Stimulated activated naive B cell treated with anti-CD40 and anti-IgM and Interleukin-4, amounts not matched to agents 10 μg/mL and 1 μg/mL and 100 μg/mL, for 72 hours (primary cell): ENCODE data around the gene TMEM41B.
A peak's percentile ranks its signal among the peaks of the same experiment; 100 is the strongest.
"Not testable (repeated sequence)": the region's sequence is repeated elsewhere in the genome, so short reads cannot be mapped to it uniquely, and the experiment has no call there.

Experiments used
- ATAC-seq, 2 donors: fragments of 150-1000 bp; cut with Tn5 transposase; replicated peaks; 2 replicates each; pipeline ENCODE4 v1.10.0; 2021; ENCODE audit warnings: moderate library complexity in 1 of 2
- DNase-seq: peaks from one replicate; pipeline ENCODE4 v3.0.0; 2021
- H3K27ac Mint-ChIP-seq: one replicate; pipeline ENCODE4 v1.8.0; 2022; ENCODE audit warnings: mild to moderate bottlenecking, mixed read lengths
- H3K27me3 Mint-ChIP-seq, 2 donors: one replicate each; pipeline ENCODE4 v1.8.0; 2022; ENCODE audit warnings: mixed read lengths in 2 of 2
- H3K36me3 Mint-ChIP-seq, 2 donors: one replicate each; pipeline ENCODE4 v1.8.0; 2022; ENCODE audit warnings: mixed read lengths in 2 of 2, mild to moderate bottlenecking in 1 of 2
- H3K4me1 Mint-ChIP-seq, 2 donors: one replicate each; pipeline ENCODE4 v1.8.0; 2022; ENCODE audit warnings: mixed read lengths in 2 of 2, mild to moderate bottlenecking in 1 of 2
- H3K4me3 Mint-ChIP-seq, 2 donors: one replicate each; pipeline ENCODE4 v1.8.0; 2022; ENCODE audit warnings: mild to moderate bottlenecking in 2 of 2, mixed read lengths in 2 of 2, moderate library complexity in 1 of 2
- H3K9me3 Mint-ChIP-seq, 2 donors: one replicate each; pipeline ENCODE4 v1.8.0; 2022; ENCODE audit warnings: mixed read lengths in 2 of 2, mild to moderate bottlenecking in 1 of 2

TMEM41B gene

DNA sequence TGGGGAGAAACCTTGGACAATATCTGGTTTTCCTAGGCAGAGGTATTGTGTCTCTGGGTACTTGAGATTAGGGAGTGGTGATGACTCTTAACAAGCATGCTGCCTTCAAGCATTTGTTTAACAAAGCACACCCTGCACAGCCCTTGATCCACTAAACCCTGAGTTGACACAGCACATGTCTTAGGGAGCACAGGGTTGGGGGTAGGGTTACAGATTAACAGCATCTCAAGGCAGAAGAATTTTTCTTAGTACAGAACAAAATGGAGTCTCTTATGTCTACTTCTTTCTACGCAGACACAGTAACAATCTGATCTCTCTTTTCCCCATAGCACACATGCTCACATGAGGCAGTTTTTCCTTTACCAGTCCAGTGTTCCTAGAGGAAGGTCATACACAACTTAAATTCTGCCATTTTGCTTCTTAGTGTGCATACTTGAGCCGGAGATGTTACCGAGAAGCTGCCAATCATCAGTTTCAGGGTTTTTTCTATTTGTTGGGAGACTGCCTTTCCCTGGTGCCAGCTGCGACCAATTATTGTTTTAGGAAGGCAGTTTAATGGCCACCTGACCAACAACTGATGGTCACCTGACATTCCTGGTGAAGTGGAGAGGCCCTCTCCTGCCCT, 5.1 kb upstream of the TMEM41B start:
- not testable (repeated sequence) for ATAC-seq, DNase-seq, H3K4me3 Mint-ChIP-seq, H3K9me3 Mint-ChIP-seq, H3K27ac Mint-ChIP-seq, H3K36me3 Mint-ChIP-seq, H3K4me1 Mint-ChIP-seq
- peaks cover 6 to 13% of the 10 kb centered on the region in 2 donors for H3K27me3 Mint-ChIP-seq

DNA sequence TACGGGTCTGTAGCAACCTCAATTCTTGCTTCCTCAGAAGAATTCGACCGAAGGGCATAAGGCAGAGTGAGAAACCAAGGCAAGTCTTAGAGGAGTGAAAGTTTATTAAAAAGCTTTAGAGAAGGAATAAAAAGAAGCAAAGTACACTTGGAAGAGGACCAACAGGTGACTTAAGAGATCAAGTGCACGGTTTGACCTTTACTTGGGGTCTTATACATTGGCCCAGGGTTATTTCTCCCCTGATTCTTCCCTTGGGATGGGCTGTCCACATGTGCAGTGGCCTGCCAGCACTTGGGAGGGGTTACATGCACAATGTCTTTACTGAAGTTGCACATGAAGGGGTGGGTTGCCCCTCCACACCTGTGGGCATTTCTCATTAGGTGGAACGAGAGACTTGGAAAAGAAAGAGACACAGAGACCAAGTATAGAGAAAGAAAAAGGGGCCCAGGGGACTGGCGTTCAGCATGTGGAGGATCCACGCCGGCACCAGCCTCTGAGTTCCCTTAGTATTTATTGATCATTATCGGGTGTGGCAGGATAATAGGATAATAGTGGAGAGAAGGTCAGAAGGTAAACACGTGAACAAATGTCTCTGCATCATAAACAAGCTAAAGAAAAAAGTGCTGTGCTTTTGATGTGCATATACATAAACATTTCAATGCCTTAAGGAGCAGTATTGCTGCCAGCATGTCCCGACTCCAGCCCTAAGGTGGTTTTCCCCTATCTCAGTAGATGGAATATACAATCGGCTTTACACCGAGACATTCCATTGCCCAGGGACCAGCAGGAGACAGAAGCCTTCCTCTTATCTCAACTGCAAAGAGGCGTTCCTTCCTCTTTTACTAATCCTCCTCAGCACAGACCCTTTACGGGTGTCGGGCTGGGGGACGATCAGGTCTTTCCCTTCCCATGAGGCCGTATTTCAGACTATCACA, 4.3 kb upstream of the TMEM41B start:
- H3K9me3 Mint-ChIP-seq, H3K36me3 Mint-ChIP-seq, H3K27ac Mint-ChIP-seq, H3K4me3 Mint-ChIP-seq, ATAC-seq, DNase-seq: not testable (repeated sequence)
- H3K4me1 Mint-ChIP-seq: peaks cover 11 to 12% of the 10 kb centered on the region in 2 donors
- H3K27me3 Mint-ChIP-seq: peaks cover 6 to 13% of the 10 kb centered on the region in 2 donors

GRCh38 chr11:9316334-9316733, 1.9 kb upstream of the TMEM41B start:
- Mint-ChIP-seq H3K36me3 (peaks cover 4 to 8% of the 10 kb centered on the region in 2 donors), H3K27me3 (peaks cover 6 to 13% of the 10 kb centered on the region in 2 donors), H3K4me1 (peaks cover 24 to 28% of the 10 kb centered on the region in 2 donors), H3K4me3 (no peak overlapping the region), H3K27ac (no peak overlapping the region), H3K9me3 (no peaks in the 10 kb centered on the region)
- ATAC-seq (no peak), DNase-seq (no peak)

DNA sequence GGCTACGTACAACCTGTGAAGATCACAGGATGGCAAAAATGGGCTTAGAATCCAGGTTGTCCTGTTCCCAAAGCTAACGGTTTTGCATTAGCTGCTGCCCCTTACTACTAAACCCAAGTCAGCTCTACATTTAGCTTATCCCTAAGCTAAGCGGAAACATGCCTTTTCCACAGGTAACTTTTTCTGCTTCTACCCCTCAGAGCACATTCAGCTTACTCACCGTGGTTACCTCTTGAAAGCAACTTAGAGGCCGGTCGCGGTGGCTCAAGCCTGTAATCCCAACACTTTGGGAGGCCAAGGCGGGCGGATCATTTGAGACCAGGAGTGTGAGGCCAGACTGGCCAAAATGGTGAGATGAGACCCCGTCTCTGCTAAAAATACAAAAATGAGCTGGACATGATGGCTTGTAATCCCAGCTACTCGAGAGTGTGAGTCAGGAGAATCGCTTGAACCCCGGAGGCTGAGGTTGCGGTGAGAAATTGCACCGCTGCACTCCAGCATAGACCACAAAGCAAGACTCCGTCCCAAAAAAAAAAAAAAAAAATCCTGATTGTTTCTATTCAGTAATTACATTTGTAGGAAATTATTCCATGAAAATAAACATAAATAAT, 790 bp upstream of the TMEM41B start:
- H3K27ac Mint-ChIP-seq: peak overlapping the region; percentile 99
- H3K9me3 Mint-ChIP-seq: no peaks in the 10 kb centered on the region
- peak overlapping the region; percentile 97 to 98 for H3K4me3 Mint-ChIP-seq
- peaks cover 5 to 11% of the 10 kb centered on the region in 2 donors for H3K27me3 Mint-ChIP-seq
- ATAC-seq: no peak
- peaks cover 9 to 16% of the 10 kb centered on the region in 2 donors for H3K36me3 Mint-ChIP-seq
- peaks cover 29 to 35% of the 10 kb centered on the region in 2 donors for H3K4me1 Mint-ChIP-seq
- no peak for DNase-seq

- H3K36me3 Mint-ChIP-seq: peaks cover 9 to 16% of the 10 kb centered on the region in 2 donors
- H3K4me3 Mint-ChIP-seq: peak overlapping the region; percentile 97 to 98
- H3K4me1 Mint-ChIP-seq: peaks cover 26 to 35% of the 10 kb centered on the region in 2 donors
- DNase-seq (no peak), ATAC-seq (peak in 1 of 2 donors; percentile 4)
- peaks cover 0 to 3% of the 10 kb centered on the region in 2 donors for H3K27me3 Mint-ChIP-seq
- H3K27ac Mint-ChIP-seq: peak overlapping the region; percentile 99
- H3K9me3 Mint-ChIP-seq: no peaks in the 10 kb centered on the region
Measured at GRCh38 chr11:9313648-9314290, 624 bp downstream of the TMEM41B start.

- no peak for DNase-seq
- H3K27me3 Mint-ChIP-seq: no peaks in the 10 kb centered on the region
- ATAC-seq: no peak
- H3K27ac Mint-ChIP-seq: no peak overlapping the region
- peaks cover 30 to 45% of the 10 kb centered on the region in 2 donors for H3K4me1 Mint-ChIP-seq
- peaks cover 16 to 26% of the 10 kb centered on the region in 2 donors for H3K36me3 Mint-ChIP-seq
- no peaks in the 10 kb centered on the region for H3K9me3 Mint-ChIP-seq
- no peak overlapping the region for H3K4me3 Mint-ChIP-seq
Measured at GRCh38 chr11:9310485-9311090, 3.8 kb downstream of the TMEM41B start.

DNA sequence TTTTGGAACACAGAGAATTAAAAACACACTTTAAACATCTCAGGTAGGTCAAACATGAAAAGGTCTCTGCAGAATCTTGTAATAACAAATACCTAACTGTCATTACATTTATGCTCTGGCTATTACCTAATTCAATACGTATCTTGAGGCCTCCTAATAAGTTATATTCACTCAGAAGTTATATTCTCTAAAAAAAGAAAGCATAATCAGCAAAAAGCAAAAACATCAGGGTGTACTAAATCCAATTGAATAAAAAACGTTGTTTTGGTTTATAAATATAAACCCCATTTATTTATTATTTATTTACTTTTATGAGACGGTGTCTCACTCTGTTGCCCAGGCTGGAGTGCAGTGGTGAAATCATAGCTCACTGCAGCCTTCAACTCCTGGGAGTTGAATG, 10.2 kb downstream of the TMEM41B start:
- no peak overlapping the region for H3K27ac Mint-ChIP-seq
- no peaks in the 10 kb centered on the region for H3K27me3 Mint-ChIP-seq
- peaks cover 0 to 1% of the 10 kb centered on the region in 2 donors for H3K9me3 Mint-ChIP-seq
- DNase-seq (no peak), ATAC-seq (no peak)
- no peak overlapping the region for H3K4me3 Mint-ChIP-seq
- H3K4me1 Mint-ChIP-seq: peaks cover 12 to 30% of the 10 kb centered on the region in 2 donors
- peaks cover 8 to 9% of the 10 kb centered on the region in 2 donors for H3K36me3 Mint-ChIP-seq

DNA sequence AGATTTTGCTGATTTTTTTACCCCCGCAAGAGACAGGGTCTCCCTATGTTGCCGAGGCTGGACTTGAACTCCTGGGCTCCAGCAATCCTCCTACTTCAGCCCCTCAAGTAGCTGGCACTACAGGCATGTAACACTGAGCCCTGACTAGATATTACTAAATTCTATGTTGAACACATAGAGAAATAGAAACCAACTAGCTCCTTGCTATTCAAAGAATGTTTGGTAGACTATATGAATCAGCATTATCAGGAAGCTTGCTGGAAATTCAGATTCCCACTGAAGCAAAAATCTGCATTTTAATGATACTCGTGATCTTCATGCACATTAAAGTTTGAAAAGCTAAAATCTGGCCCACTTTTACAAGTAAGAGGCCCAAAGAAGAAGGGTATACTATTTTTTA, 11.9 kb downstream of the TMEM41B start:
- ATAC-seq: no peak
- Mint-ChIP-seq H3K4me1 (peaks cover 9 to 30% of the 10 kb centered on the region in 2 donors), H3K9me3 (peaks cover 0 to 1% of the 10 kb centered on the region in 2 donors), H3K4me3 (no peak overlapping the region), H3K27me3 (no peaks in the 10 kb centered on the region), H3K27ac (no peak overlapping the region), H3K36me3 (peaks cover 4% of the 10 kb centered on the region in 2 donors)
- no peak for DNase-seq

DNA sequence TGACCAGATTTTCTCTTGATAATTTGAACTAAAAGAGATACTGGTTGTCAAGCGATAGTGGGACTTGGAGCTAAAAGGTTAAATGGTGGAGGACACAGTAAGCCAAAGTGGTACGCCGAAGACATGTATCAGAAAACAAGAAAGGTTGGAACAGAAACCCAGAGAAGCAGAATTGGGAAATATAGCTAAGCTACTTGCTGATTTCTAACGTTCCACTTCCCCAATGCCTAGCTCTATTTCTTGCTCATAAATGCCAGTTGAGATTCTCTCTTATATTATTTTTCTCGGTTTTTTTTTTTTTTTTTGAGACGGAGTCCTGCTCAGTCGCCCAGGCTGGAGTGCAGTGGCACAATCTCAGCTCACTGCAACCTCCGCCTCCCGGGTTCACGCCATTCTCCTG, 12.7 kb downstream of the TMEM41B start:
- peaks cover under 1 to 2% of the 10 kb centered on the region in 2 donors for H3K36me3 Mint-ChIP-seq
- ATAC-seq: peak; percentile 63 to 76
- peaks cover 0 to 1% of the 10 kb centered on the region in 2 donors for H3K9me3 Mint-ChIP-seq
- DNase-seq: no peak
- no peaks in the 10 kb centered on the region for H3K27me3 Mint-ChIP-seq
- H3K4me3 Mint-ChIP-seq: no peak overlapping the region
- peaks cover 6 to 25% of the 10 kb centered on the region in 2 donors for H3K4me1 Mint-ChIP-seq
- H3K27ac Mint-ChIP-seq: no peak overlapping the region

- H3K36me3 Mint-ChIP-seq: peaks cover 10 to 17% of the 10 kb centered on the region in 2 donors
- no peaks in the 10 kb centered on the region for H3K27me3 Mint-ChIP-seq
- H3K9me3 Mint-ChIP-seq: no peaks in the 10 kb centered on the region
- ATAC-seq (no peak), DNase-seq (no peak)
- H3K4me3 Mint-ChIP-seq: no peak overlapping the region
- H3K27ac Mint-ChIP-seq: no peak overlapping the region
- H3K4me1 Mint-ChIP-seq: peaks cover 7 to 12% of the 10 kb centered on the region in 2 donors
Measured at GRCh38 chr11:9293646-9294045, 20.7 kb downstream of the TMEM41B start.

DNA sequence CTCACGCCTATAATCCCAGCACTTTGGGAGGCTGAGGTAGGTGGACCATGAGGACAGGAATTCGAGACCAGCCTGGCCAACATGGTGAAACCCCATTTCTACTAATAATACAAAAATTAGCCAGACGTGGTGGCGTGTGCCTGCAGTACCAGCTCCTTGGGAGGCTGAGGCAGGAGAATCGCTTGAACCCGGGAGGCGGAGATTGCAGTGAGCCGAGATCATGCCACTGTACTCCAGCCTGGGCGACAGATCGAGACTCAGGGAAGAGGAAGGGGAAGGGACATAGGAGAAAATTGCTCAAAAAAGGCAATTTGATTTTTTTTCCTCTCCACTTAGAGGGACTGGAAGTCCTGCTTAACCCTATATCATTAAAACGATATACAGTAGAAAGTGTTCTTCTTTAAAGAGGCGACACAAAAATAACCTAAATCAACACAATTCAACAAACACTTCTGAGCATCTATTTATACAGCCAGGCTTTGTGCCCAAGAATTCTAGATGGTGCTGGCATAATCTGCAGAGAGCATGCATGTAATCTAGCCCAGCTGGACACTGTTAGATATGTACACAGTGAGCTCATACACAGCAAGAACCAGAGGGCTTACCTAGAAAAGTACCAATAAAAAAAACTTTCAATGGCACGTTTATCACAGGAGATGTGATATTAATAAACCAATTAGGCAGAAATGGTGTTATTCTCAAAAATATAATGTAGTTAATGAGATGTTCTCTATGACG, 28.4 kb downstream of the TMEM41B start:
- DNase-seq (no peak), ATAC-seq (no peak)
- Mint-ChIP-seq H3K36me3 (peaks cover 12 to 17% of the 10 kb centered on the region in 2 donors), H3K4me1 (peaks cover 7 to 13% of the 10 kb centered on the region in 2 donors), H3K27ac (no peak overlapping the region), H3K27me3 (no peaks in the 10 kb centered on the region), H3K4me3 (no peak overlapping the region), H3K9me3 (no peaks in the 10 kb centered on the region)

GRCh38 chr11:9280655-9281301, 33.6 kb downstream of the TMEM41B start:
- H3K4me3 Mint-ChIP-seq: no peak overlapping the region
- no peak overlapping the region for H3K27ac Mint-ChIP-seq
- ATAC-seq (peak; percentile 87 to 90), DNase-seq (peak; percentile 19)
- peaks cover 3 to 11% of the 10 kb centered on the region in 2 donors for H3K4me1 Mint-ChIP-seq
- H3K36me3 Mint-ChIP-seq: peaks cover 11% of the 10 kb centered on the region in 2 donors
- no peaks in the 10 kb centered on the region for H3K27me3 Mint-ChIP-seq
- no peaks in the 10 kb centered on the region for H3K9me3 Mint-ChIP-seq

- ATAC-seq (no peak), DNase-seq (no peak)
- Mint-ChIP-seq H3K27ac (peak overlapping the region; percentile 11), H3K4me3 (no peak overlapping the region), H3K27me3 (no peaks in the 10 kb centered on the region), H3K4me1 (peaks cover 8 to 20% of the 10 kb centered on the region in 2 donors), H3K36me3 (peaks cover 3 to 5% of the 10 kb centered on the region in 2 donors), H3K9me3 (no peaks in the 10 kb centered on the region)
Measured at GRCh38 chr11:9277176-9277575, 37.2 kb downstream of the TMEM41B start.
